ENCODE results near the gene RELN. TPM values are rescaled to one million over a fixed set of nuclear protein-coding genes. Genes with fewer than 3 reads are reported as not detected.

Gene RELN
- total RNA-seq, 1 experiment from 2014 or later = 0.02 TPM

- no peaks in the 10 kb centered on the region for H3K4me1 Mint-ChIP-seq
- H3K56ac ChIP-seq (ENCODE audit: insufficient read length, low read depth, low read length) = no peak overlapping the region
- H2BK5ac ChIP-seq (ENCODE audit: insufficient read length, low read length) = no peak overlapping the region
- no peaks in the 10 kb centered on the region for H3K23me2 ChIP-seq (ENCODE audit: insufficient read length, low read depth, low read length, poor library complexity, severe bottlenecking)
- H3K27ac Mint-ChIP-seq = no peak overlapping the region
- no peak overlapping the region for H3K23ac ChIP-seq (ENCODE audit: insufficient read length, low read depth, low read length)
- H2BK15ac ChIP-seq (ENCODE audit: low read depth, low read length) = no peak overlapping the region
- no peak overlapping the region for H3K14ac ChIP-seq (ENCODE audit: insufficient read depth, low read length)
- no peak overlapping the region for H2AFZ ChIP-seq (ENCODE audit: low read length)
- H3K79me1 ChIP-seq (ENCODE audit: insufficient read depth, low read depth, low read length, poor library complexity, severe bottlenecking) = no peaks in the 10 kb centered on the region
- no peak overlapping the region for H2AK5ac ChIP-seq (ENCODE audit: insufficient read length, low read length)
- H3K79me2 ChIP-seq (ENCODE audit: insufficient read depth, low read length) = no peaks in the 10 kb centered on the region
- WGBS (ENCODE audit: extremely low coverage, insufficient read length, low lambda C conversion rate) = no CpG with 5 or more reads among the region's 2 CpGs
- H3K4ac ChIP-seq (ENCODE audit: low read depth, low read length) = no peak overlapping the region
- no peak overlapping the region for H3K27ac ChIP-seq (ENCODE audit: insufficient read length, low read depth, low read length)
- H3K27me3 Mint-ChIP-seq (ENCODE audit: low read depth) = no peaks in the 10 kb centered on the region
- no peak overlapping the region for H4K8ac ChIP-seq (replicated peaks; ENCODE audit: insufficient read length, low read depth, low read length)
- no peaks in the 10 kb centered on the region for H3K4me1 ChIP-seq (ENCODE audit: insufficient read depth, low read length)
- no peak overlapping the region for H3K9ac ChIP-seq (ENCODE audit: extremely low read depth, insufficient read length, low read length)
- H2BK12ac ChIP-seq (ENCODE audit: insufficient read length, low read depth, low read length) = no peak overlapping the region
- H2BK20ac ChIP-seq (ENCODE audit: low read depth, low read length, poor library complexity, severe bottlenecking) = no peak overlapping the region
- no peak overlapping the region for H4K91ac ChIP-seq (ENCODE audit: insufficient read length, low read depth, low read length)
- H3K9me3 Mint-ChIP-seq = no peaks in the 10 kb centered on the region
- H3K18ac ChIP-seq (ENCODE audit: insufficient read length, low read depth, low read length) = no peak overlapping the region
- H4K5ac ChIP-seq (ENCODE audit: insufficient read length, low read depth, low read length) = no peak overlapping the region
- H3K9me3 ChIP-seq (ENCODE audit: control insufficient read depth, low read depth, low read length) = no peaks in the 10 kb centered on the region
- no peak overlapping the region for H3T11ph ChIP-seq (ENCODE audit: low read length)
- H4K20me1 ChIP-seq (ENCODE audit: control insufficient read depth, insufficient read depth, insufficient read length) = no peaks in the 10 kb centered on the region
- TF ChIP-seq CTCF (conservative IDR thresholded peaks at IDR 0.05) = no peak
- DNase-seq = no peak
- H2BK120ac ChIP-seq (ENCODE audit: low read depth, low read length, poor library complexity, severe bottlenecking) = no peak overlapping the region
- no peak overlapping the region for H3K4me2 ChIP-seq (ENCODE audit: insufficient read depth, insufficient read length, low read length)
- no peaks in the 10 kb centered on the region for H3K27me3 ChIP-seq (ENCODE audit: insufficient read depth, low read length)
- no peak overlapping the region for H3K4me3 Mint-ChIP-seq
- H3K36me3 Mint-ChIP-seq (ENCODE audit: insufficient read depth in 1 of 3, low read depth in 3 of 3) = no peaks in the 10 kb centered on the region
Measured at GRCh38 chr7:103628742-103629141, 360.7 kb downstream of the RELN start.

Measured in H9 (cell line).